Measurements from ENCODE around the gene ACAD11. TPM values are rescaled to one million over a fixed set of nuclear protein-coding genes. Genes with fewer than 3 reads are reported as not detected.

ACAD11 gene
- total RNA-seq, 1 experiment from 2014 or later = 15.6 TPM

GRCh38 chr3:132544130-132544529, 115.5 kb downstream of the ACAD11 start:
- no peak overlapping the region for H3K27ac Mint-ChIP-seq
- Histone ChIP-seq H3K9me3 (ENCODE audit: control insufficient read depth, low read depth, low read length) (no peaks in the 10 kb centered on the region), H3K79me2 (ENCODE audit: insufficient read depth, low read length) (no peaks in the 10 kb centered on the region), H4K8ac (replicated peaks; ENCODE audit: insufficient read length, low read depth, low read length) (no peak overlapping the region), H3K4me2 (ENCODE audit: insufficient read depth, insufficient read length, low read length) (no peak overlapping the region), H3T11ph (ENCODE audit: low read length) (no peak overlapping the region), H3K14ac (ENCODE audit: insufficient read depth, low read length) (no peak overlapping the region), H3K18ac (ENCODE audit: insufficient read length, low read depth, low read length) (no peak overlapping the region), H4K5ac (ENCODE audit: insufficient read length, low read depth, low read length) (no peak overlapping the region), H2BK120ac (ENCODE audit: low read depth, low read length, poor library complexity, severe bottlenecking) (no peak overlapping the region), H3K23ac (ENCODE audit: insufficient read length, low read depth, low read length) (no peak overlapping the region), H3K79me1 (ENCODE audit: insufficient read depth, low read depth, low read length, poor library complexity, severe bottlenecking) (no peaks in the 10 kb centered on the region), H3K4ac (ENCODE audit: low read depth, low read length) (no peak overlapping the region), H3K27me3 (ENCODE audit: insufficient read depth, low read length) (no peaks in the 10 kb centered on the region), H2AFZ (ENCODE audit: low read length) (no peak overlapping the region), H4K20me1 (ENCODE audit: control insufficient read depth, insufficient read depth, insufficient read length) (no peaks in the 10 kb centered on the region), H3K9ac (ENCODE audit: extremely low read depth, insufficient read length, low read length) (no peak overlapping the region), H2BK20ac (ENCODE audit: low read depth, low read length, poor library complexity, severe bottlenecking) (no peak overlapping the region), H3K23me2 (ENCODE audit: insufficient read length, low read depth, low read length, poor library complexity, severe bottlenecking) (no peaks in the 10 kb centered on the region), H2BK15ac (ENCODE audit: low read depth, low read length) (no peak overlapping the region), H2AK5ac (ENCODE audit: insufficient read length, low read length) (no peak overlapping the region), H3K27ac (ENCODE audit: insufficient read length, low read depth, low read length) (no peak overlapping the region), H2BK5ac (ENCODE audit: insufficient read length, low read length) (no peak overlapping the region), H4K91ac (ENCODE audit: insufficient read length, low read depth, low read length) (no peak overlapping the region), H3K56ac (ENCODE audit: insufficient read length, low read depth, low read length) (no peak overlapping the region), H2BK12ac (ENCODE audit: insufficient read length, low read depth, low read length) (no peak overlapping the region), H3K4me1 (ENCODE audit: insufficient read depth, low read length) (no peaks in the 10 kb centered on the region)
- TF ChIP-seq CTCF (conservative IDR thresholded peaks at IDR 0.05) = no peak
- no CpG with 5 or more reads among the region's 2 CpGs for WGBS (ENCODE audit: extremely low coverage, insufficient read length, low lambda C conversion rate)
- no peak for DNase-seq
- peaks cover 0 to 10% (median 0%) of the 10 kb centered on the region in 3 experiments; a peak in 4 of 7 replicates for H3K36me3 Mint-ChIP-seq (ENCODE audit: insufficient read depth in 1 of 3, low read depth in 3 of 3)
- H3K4me1 Mint-ChIP-seq = peaks cover 3% of the 10 kb centered on the region in 2 experiments; a peak in 3 of 4 replicates
- H3K27me3 Mint-ChIP-seq (ENCODE audit: low read depth) = no peaks in the 10 kb centered on the region
- no peak overlapping the region for H3K4me3 Mint-ChIP-seq
- H3K9me3 Mint-ChIP-seq = no peaks in the 10 kb centered on the region
